Hepatocyte (in vitro differentiated cells): ENCODE results near the gene TUB.

Source experiments
- EZH2 ChIP-seq: fragments of 200-600 bp; sonication (generic); IDR thresholded peaks from 2 replicates; pipeline ENCODE4 v1.6.1; 2016; ENCODE audit warnings: antibody characterized with exemption, mild to moderate bottlenecking, borderline replicate concordance
- EZH2phosphoT487 ChIP-seq: fragments of 200-600 bp; sonication (generic); IDR thresholded peaks from one replicate; pipeline ENCODE4 v1.6.1; 2018; ENCODE audit warnings: antibody characterized with exemption, mild to moderate bottlenecking, low read depth, moderate library complexity; ENCODE audit not compliant: unreplicated experiment, severe bottlenecking
- TF ChIP-seq, protein P1 (sequence below): fragments of 200-600 bp; sonication (generic); IDR thresholded peaks from 2 replicates; pipeline ENCODE4 v1.5.1; 2016; ENCODE audit warnings: antibody characterized with exemption, mild to moderate bottlenecking; ENCODE audit not compliant: poor library complexity

DNA sequence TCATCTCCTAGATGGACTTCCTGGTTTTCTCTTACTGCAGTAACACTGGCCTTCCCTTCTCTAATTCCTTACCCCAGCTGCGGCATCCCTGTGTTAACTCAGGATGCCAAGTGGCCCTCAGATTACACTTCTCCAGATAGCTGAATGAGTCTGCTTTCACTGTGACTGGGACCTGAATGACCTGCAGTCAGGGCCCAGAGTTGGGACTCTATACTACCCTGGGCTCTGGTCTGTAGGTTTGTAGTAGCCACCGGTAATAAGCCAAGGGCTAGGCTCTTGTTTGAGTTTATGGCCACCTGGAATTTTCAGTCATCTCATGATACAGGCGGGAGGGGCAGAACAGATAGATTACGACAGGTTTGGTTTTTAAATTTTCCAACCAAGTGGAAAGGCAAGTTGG, 24.1 kb downstream of the TUB start:
- TF ChIP-seq, protein P1, sequence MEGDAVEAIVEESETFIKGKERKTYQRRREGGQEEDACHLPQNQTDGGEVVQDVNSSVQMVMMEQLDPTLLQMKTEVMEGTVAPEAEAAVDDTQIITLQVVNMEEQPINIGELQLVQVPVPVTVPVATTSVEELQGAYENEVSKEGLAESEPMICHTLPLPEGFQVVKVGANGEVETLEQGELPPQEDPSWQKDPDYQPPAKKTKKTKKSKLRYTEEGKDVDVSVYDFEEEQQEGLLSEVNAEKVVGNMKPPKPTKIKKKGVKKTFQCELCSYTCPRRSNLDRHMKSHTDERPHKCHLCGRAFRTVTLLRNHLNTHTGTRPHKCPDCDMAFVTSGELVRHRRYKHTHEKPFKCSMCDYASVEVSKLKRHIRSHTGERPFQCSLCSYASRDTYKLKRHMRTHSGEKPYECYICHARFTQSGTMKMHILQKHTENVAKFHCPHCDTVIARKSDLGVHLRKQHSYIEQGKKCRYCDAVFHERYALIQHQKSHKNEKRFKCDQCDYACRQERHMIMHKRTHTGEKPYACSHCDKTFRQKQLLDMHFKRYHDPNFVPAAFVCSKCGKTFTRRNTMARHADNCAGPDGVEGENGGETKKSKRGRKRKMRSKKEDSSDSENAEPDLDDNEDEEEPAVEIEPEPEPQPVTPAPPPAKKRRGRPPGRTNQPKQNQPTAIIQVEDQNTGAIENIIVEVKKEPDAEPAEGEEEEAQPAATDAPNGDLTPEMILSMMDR: no peak
- TF ChIP-seq EZH2 (no peak), EZH2phosphoT487 (no peak)
